22Rv1 (cell line): Measurements from ENCODE around the gene SRR.
"Not testable (repeated sequence)": the region's sequence is repeated elsewhere in the genome, so short reads cannot be mapped to it uniquely, and the experiment has no call there.

Experiments
- CTCF ChIP-seq: fragments of 450-650 bp; IDR thresholded peaks from 2 replicates; pipeline ENCODE4 v1.5.1; 2017; ENCODE audit warnings: mild to moderate bottlenecking
- ZFX ChIP-seq: fragments of 450-650 bp; IDR thresholded peaks from 2 replicates; pipeline ENCODE4 v1.6.1; 2017; ENCODE audit warnings: antibody characterized with exemption, borderline replicate concordance

- not testable (repeated sequence) for TF ChIP-seq CTCF, ZFX
Measured at GRCh38 chr17:2316916-2317205, 13.1 kb downstream of the SRR start.
